ENCODE measurements around the gene SAMD8. TPM values are rescaled to one million over a fixed set of nuclear protein-coding genes. Genes with fewer than 3 reads are reported as not detected.

The SAMD8 gene
- total and polyA plus RNA-seq, 2 donors (not counting 1 experiment from before 2014, with no cell fraction given), result 15.9 to 35.7 TPM

- no peak overlapping the region for H3K27ac Mint-ChIP-seq
These were observed 65.3 kb downstream of the SAMD8 start for GRCh38 chr10:75176736-75177135.

GRCh38 chr10:75179657-75180177 lies 68.3 kb downstream of the SAMD8 start:
- Histone ChIP-seq H2AFZ (ENCODE audit: insufficient read depth, low read depth, low read length, poor library complexity, severe bottlenecking) (no peak overlapping the region), H3K79me2 (ENCODE audit: control insufficient read depth, insufficient read depth, low read length) (peaks cover 5% of the 10 kb centered on the region), H3K27me3 (replicated peaks in 1 of 4; ENCODE audit: control extremely low read depth in 1 of 4, control insufficient read depth in 3 of 4, insufficient read depth in 4 of 4, low read length in 3 of 4) (no peaks in the 10 kb centered on the region), H3K9ac (ENCODE audit: low read length) (no peak overlapping the region), H3K9me3 (ENCODE audit: control extremely low read depth in 1 of 3, control insufficient read depth in 2 of 3, insufficient read depth in 1 of 3, low read length in 2 of 3) (no peaks in the 10 kb centered on the region), H3K4me3 (ENCODE audit: control extremely low read depth in 1 of 5, extremely low read depth in 1 of 5, insufficient read depth in 1 of 5, low read depth in 2 of 5, low read length in 4 of 5) (no peak overlapping the region), H3K27ac (ENCODE audit: low read length in 2 of 2) (no peak overlapping the region), H3K4me1 (ENCODE audit: control insufficient read depth in 2 of 2, insufficient read depth in 2 of 2, low read length in 2 of 2) (no peaks in the 10 kb centered on the region), H4K20me1 (ENCODE audit: control insufficient read depth, insufficient read depth, low read length, poor library complexity, severe bottlenecking) (peaks cover 13% of the 10 kb centered on the region), H3K36me3 (replicated peaks in 1 of 2; ENCODE audit: control extremely low read depth in 1 of 2, control insufficient read depth in 1 of 2, extremely low read depth in 1 of 2, insufficient read depth in 2 of 2, low read length in 1 of 2) (peaks cover 1 to 52% of the 10 kb centered on the region in 2 experiments), H3K4me2 (replicated peaks; ENCODE audit: low read depth, low read length, poor library complexity, severe bottlenecking) (no peak overlapping the region)
- Mint-ChIP-seq H3K27me3 (no peaks in the 10 kb centered on the region), H3K4me1 (no peaks in the 10 kb centered on the region), H3K27ac (no peak overlapping the region), H3K9me3 (ENCODE audit: insufficient read depth) (no peaks in the 10 kb centered on the region), H3K4me3 (no peak overlapping the region)
- ChIA-PET POLR2A (no interaction called here), CTCF (interaction anchor here (0.6 to 1.6 kb wide), 4 partner anchors 8 to 56 kb away, joined by 3 to 4 read pairs (median 3); partner anchors contain the start of gene COMTD1)
- WGBS (ENCODE audit: insufficient coverage), result no CpG with 5 or more reads among the region's 1 CpG
- DNase-seq, result no peak
- TF ChIP-seq, protein P1, sequence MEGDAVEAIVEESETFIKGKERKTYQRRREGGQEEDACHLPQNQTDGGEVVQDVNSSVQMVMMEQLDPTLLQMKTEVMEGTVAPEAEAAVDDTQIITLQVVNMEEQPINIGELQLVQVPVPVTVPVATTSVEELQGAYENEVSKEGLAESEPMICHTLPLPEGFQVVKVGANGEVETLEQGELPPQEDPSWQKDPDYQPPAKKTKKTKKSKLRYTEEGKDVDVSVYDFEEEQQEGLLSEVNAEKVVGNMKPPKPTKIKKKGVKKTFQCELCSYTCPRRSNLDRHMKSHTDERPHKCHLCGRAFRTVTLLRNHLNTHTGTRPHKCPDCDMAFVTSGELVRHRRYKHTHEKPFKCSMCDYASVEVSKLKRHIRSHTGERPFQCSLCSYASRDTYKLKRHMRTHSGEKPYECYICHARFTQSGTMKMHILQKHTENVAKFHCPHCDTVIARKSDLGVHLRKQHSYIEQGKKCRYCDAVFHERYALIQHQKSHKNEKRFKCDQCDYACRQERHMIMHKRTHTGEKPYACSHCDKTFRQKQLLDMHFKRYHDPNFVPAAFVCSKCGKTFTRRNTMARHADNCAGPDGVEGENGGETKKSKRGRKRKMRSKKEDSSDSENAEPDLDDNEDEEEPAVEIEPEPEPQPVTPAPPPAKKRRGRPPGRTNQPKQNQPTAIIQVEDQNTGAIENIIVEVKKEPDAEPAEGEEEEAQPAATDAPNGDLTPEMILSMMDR (IDR thresholded peaks at IDR 0.05), result no peak
- TF ChIP-seq EZH2 (IDR thresholded peaks at IDR 0.05; ENCODE audit: borderline replicate concordance, insufficient read depth, low read depth, low read length, poor library complexity, severe bottlenecking), result no peak
- intact Hi-C loops (cut with micrococcal nuclease), result no loop called here
- no peak for ATAC-seq (ENCODE audit: low read depth)

More at GRCh38 chr10:75176736-75177135, 65.3 kb downstream of the SAMD8 start:
- DNase-seq (no peak), ATAC-seq (ENCODE audit: low read depth) (no peak)
- intact Hi-C loops (cut with micrococcal nuclease), result no loop called here
- H3K9ac ChIP-seq (ENCODE audit: low read length), result no peak overlapping the region
- no peak overlapping the region for H3K4me3 ChIP-seq (ENCODE audit: control extremely low read depth in 1 of 5, extremely low read depth in 1 of 5, insufficient read depth in 1 of 5, low read depth in 2 of 5, low read length in 4 of 5)
- no peaks in the 10 kb centered on the region for H3K9me3 ChIP-seq (ENCODE audit: control extremely low read depth in 1 of 3, control insufficient read depth in 2 of 3, insufficient read depth in 1 of 3, low read length in 2 of 3)
- H2AFZ ChIP-seq (ENCODE audit: insufficient read depth, low read depth, low read length, poor library complexity, severe bottlenecking), result no peak overlapping the region
- TF ChIP-seq, protein P1 (IDR thresholded peaks at IDR 0.05), result no peak
- TF ChIP-seq EZH2 (IDR thresholded peaks at IDR 0.05; ENCODE audit: borderline replicate concordance, insufficient read depth, low read depth, low read length, poor library complexity, severe bottlenecking), result no peak
- H3K4me2 ChIP-seq (replicated peaks; ENCODE audit: low read depth, low read length, poor library complexity, severe bottlenecking), result no peak overlapping the region
- WGBS (ENCODE audit: insufficient coverage), result no CpG with 5 or more reads among the region's 1 CpG
- peaks cover 30% of the 10 kb centered on the region for H4K20me1 ChIP-seq (ENCODE audit: control insufficient read depth, insufficient read depth, low read length, poor library complexity, severe bottlenecking)
- peaks cover 21% of the 10 kb centered on the region for H3K79me2 ChIP-seq (ENCODE audit: control insufficient read depth, insufficient read depth, low read length)
- no peaks in the 10 kb centered on the region for H3K9me3 Mint-ChIP-seq (ENCODE audit: insufficient read depth)
- H3K36me3 ChIP-seq (replicated peaks in 1 of 2; ENCODE audit: control extremely low read depth in 1 of 2, control insufficient read depth in 1 of 2, extremely low read depth in 1 of 2, insufficient read depth in 2 of 2, low read length in 1 of 2), result peaks cover 0 to 58% of the 10 kb centered on the region in 2 experiments
- H3K4me1 Mint-ChIP-seq, result no peaks in the 10 kb centered on the region
- no peaks in the 10 kb centered on the region for H3K27me3 Mint-ChIP-seq
- H3K27me3 ChIP-seq (replicated peaks in 1 of 4; ENCODE audit: control extremely low read depth in 1 of 4, control insufficient read depth in 3 of 4, insufficient read depth in 4 of 4, low read length in 3 of 4), result no peaks in the 10 kb centered on the region
- no peak overlapping the region for H3K27ac ChIP-seq (ENCODE audit: low read length in 2 of 2)
- no peak overlapping the region for H3K4me3 Mint-ChIP-seq
- CTCF ChIA-PET, result interaction anchor here (0.6 kb wide), 1 partner anchor 23 kb away, joined by 3 read pairs; no protein-coding TSS in a partner anchor
- POLR2A ChIA-PET, result interaction anchor here (0.6 kb wide), 1 partner anchor 11 kb away, joined by 3 read pairs; no protein-coding TSS in a partner anchor
- H3K4me1 ChIP-seq (ENCODE audit: control insufficient read depth in 2 of 2, insufficient read depth in 2 of 2, low read length in 2 of 2), result no peaks in the 10 kb centered on the region

All from B cell (primary cell).